ENCODE measurements around the gene SPIB.
"Not testable (repeated sequence)": the region's sequence is repeated elsewhere in the genome, so short reads cannot be mapped to it uniquely, and the experiment has no call there.

Gene SPIB

DNA sequence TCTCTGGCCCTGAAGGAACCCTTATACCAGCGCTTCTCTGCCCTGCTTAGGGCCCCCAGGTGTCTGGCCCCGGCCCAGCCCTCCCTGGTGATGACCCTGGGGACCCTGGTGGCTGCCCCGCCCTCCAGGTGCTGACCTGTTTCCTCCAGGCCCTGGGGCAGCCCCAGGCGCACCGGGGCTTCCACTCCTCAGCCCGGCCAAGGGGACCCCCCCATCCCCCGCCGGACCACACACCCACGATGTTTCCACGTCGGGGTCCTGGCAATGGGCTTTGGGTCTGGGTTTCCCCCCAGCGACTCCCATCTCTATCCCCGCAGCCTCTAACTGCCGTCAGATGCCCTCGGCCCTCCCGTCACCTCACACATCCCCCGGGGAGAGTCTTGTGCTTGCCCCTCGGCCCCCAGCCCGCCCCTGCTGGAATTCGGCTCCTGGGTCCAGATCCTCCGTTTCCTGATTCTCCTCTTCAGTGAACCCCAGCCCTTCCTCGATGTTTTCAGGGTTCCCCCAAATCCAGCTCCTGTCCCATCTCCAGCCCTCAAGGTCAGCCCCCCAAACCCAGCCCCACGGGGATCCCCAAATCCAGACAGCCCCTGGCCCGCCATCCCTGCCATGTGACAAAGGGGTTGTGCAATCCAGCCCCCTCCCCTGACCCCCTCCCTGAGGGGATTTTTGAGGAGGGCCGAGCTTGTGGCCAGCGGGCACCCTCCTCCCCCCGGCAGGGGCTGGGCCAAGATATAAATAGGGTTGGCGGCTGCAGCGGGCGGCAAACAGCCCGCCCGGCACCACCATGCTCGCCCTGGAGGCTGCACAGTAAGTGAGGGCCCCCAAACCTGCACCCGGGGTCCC, at the start of gene SPIB:
Gene SPIB (plus strand): TSS at position 763 of the 846 bp plus-strand sequence. CDS start 25 bp downstream, at position 788.
- no peak for DNase-seq (ENCODE audit: low read depth)

DNA sequence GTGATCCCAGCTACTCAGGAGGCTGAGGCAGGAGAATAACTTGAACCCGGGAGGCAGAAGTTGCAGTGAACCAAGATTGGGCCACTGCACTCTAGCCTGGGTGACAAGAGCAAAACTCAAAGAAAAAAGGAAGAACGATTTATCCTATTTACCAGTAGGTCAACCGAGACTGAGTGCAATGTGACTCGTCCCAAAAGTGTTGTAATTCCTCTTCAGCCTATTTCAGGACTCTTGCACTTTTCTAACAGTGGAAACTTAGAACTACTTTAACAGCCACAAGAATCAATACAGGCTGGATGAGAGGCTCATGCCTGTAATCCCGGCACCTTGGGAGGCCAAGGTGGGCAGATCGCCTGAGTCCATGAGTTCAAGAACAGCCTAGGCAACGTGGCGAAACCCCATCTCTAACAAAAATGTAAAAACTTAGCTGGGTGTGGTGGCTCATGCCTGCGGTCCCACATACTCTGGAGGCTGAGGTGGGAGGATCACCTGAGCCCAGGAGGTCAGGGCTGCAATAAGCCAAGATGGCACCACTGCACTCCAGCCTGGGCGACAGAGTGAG, 46.7 kb upstream of the SPIB start:
- DNase-seq (ENCODE audit: low read depth): no peak

DNA sequence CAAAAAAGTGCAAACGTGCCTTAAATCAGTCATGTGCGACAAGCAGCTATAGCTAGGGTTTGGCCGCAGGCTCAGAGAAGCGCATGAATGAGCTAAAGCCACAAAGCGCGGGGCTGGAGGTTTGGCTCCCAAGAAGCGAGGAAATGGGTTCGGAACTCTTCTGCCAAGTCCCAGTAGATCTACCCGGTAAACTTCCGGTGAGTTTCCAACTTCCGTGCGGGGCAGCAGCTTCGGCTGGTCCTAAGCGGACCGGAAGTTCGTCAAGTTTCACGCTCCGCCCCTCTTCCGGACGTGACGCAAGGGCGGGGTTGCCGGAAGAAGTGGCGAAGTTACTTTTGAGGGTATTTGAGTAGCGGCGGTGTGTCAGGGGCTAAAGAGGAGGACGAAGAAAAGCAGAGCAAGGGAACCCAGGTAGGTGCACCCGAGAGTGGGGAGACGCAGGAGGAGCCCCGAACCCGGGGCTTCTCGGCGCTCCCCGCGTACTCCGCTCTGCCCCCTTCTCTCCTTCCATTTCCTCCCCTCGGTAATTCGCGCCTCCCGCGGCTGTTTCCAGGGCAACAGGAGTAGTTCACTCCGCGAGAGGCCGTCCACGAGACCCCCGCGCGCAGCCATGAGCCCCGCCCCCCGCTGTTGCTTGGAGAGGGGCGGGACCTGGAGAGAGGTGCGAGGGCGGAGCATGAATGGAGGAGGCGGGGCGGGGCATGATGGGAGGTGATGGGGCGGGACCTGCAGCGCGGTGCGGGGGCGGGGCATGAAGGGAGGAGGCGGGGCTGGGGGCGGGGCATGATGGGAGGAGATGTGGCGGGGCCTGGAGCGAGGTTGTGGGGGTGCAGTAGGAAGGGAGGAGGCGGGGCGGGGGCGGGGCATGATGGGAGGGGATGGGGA, 42.3 kb upstream of the SPIB start, which contains the start of gene NR1H2:
Gene NR1H2 (plus strand): TSS at position 292 of the 885 bp plus-strand sequence. CDS start 1,149 bp downstream, outside the sequence.
- DNase-seq (ENCODE audit: low read depth): peak; percentile 95

DNA sequence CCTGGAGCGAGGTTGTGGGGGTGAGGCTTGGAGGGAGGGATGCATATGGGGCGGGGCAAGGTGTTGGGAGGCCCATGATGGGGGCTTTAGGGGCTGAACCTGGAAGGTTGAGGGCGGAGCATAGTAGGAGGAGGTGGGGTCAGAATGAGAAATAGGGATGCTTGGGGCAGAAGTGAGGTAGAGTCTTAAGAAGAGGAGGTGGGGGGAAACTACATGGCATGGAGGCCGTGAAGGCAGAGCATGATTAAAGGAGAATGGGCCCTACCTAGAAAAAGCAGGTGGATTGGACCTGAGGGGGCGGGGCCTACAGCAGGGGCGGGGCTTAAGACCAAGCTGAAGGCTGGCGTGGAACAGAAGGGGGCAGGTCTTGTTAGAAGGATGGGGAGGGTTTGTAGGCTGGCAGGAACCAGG, 41.7 kb upstream of the SPIB start:
- DNase-seq (ENCODE audit: low read depth): no peak

DNA sequence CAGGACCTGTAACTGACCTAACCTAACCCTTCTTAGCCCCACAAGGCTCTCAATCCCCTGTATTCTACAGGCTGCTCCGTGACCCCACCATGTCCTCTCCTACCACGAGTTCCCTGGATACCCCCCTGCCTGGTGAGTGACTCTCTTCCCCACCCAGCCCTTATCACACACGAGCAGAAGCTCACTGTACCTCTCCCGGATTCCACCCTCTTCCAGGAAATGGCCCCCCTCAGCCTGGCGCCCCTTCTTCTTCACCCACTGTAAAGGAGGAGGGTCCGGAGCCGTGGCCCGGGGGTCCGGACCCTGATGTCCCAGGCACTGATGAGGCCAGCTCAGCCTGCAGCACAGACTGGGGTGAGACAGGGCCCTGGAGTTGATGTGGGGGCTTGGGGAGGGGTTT, 41.2 kb upstream of the SPIB start:
- no peak for DNase-seq (ENCODE audit: low read depth)

DNA sequence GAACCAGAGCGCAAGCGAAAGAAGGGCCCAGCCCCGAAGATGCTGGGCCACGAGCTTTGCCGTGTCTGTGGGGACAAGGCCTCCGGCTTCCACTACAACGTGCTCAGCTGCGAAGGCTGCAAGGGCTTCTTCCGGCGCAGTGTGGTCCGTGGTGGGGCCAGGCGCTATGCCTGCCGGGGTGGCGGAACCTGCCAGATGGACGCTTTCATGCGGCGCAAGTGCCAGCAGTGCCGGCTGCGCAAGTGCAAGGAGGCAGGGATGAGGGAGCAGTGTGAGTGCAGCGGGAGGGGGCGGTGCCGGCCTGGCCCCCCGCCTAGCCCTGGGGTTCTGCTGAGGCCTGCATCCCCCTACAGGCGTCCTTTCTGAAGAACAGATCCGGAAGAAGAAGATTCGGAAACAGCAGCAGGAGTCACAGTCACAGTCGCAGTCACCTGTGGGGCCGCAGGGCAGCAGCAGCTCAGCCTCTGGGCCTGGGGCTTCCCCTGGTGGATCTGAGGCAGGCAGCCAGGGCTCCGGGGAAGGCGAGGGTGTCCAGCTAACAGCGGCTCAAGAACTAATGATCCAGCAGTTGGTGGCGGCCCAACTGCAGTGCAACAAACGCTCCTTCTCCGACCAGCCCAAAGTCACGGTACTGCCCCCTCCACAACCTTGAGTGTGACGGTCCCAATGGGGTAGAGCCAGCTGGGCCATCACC, 40.4 kb upstream of the SPIB start:
- no peak for DNase-seq (ENCODE audit: low read depth)

DNA sequence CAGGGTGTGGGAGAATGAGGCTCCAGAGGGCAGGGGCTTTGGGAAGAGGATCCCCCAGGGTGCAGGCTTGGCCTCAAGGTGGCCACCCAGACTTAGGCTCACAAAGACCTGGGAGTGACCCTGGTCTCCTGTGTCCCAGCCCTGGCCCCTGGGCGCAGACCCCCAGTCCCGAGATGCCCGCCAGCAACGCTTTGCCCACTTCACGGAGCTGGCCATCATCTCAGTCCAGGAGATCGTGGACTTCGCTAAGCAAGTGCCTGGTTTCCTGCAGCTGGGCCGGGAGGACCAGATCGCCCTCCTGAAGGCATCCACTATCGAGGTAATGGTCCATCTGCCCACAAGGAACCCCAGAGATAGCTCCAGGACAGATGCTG, 39.9 kb upstream of the SPIB start:
- DNase-seq (ENCODE audit: low read depth): no peak

DNA sequence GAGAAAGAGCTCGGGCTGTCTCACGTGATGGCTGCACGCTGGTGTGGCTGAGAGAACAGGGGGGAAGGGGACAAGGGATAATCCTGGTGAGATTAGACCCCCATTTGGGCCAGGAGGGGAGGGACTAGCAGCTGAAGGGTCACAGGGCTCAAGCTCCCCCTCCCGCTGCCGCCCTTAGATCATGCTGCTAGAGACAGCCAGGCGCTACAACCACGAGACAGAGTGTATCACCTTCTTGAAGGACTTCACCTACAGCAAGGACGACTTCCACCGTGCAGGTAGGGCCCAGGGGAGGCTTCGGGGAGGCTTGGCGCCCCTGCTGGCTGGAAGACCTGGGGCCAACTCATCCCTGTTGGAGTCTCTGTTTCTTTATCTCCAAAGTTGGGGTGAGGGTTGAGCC, 39.1 kb upstream of the SPIB start:
- no peak for DNase-seq (ENCODE audit: low read depth)

DNA sequence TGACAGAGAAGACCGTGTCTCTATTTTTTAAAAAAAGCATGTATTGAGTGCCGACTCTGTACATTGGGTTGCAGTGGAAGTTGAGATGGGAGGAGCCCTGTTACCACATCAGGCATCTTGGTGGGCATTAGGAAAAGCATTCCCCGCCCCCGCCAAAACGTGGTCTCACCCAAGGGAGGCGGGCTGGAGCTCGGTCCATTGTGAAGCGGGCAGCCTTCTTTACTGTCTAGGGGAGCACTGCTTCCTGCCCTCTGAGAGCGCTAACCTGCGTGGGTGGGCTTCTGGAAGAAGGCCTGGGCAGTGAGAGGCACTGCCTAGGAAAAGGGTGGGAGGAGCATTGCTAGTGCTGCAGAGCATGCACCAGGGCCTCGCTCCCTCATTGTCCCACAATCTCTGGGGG, 38.6 kb upstream of the SPIB start:
- DNase-seq (ENCODE audit: low read depth): no peak

DNA sequence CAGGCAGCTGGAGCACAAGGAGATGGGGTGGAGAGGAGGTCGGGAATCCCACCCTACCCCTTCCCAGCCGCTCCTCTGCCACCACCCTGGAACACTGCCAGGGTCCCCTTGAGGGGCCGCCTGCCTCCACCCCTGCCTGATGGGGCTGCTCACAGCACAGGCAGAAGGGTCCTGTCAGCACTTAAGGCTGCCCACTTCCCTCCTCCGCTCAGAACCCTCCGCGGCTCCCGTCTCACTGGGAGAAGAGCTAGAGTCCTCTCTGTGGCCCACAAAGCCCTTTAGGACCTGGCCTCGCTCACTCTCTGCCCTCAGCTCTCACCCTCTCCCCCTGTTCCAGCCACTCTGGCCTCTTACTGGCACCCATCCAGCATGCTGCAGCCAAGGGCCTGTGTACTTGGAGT, 38.0 kb upstream of the SPIB start:
- no peak for DNase-seq (ENCODE audit: low read depth)

DNA sequence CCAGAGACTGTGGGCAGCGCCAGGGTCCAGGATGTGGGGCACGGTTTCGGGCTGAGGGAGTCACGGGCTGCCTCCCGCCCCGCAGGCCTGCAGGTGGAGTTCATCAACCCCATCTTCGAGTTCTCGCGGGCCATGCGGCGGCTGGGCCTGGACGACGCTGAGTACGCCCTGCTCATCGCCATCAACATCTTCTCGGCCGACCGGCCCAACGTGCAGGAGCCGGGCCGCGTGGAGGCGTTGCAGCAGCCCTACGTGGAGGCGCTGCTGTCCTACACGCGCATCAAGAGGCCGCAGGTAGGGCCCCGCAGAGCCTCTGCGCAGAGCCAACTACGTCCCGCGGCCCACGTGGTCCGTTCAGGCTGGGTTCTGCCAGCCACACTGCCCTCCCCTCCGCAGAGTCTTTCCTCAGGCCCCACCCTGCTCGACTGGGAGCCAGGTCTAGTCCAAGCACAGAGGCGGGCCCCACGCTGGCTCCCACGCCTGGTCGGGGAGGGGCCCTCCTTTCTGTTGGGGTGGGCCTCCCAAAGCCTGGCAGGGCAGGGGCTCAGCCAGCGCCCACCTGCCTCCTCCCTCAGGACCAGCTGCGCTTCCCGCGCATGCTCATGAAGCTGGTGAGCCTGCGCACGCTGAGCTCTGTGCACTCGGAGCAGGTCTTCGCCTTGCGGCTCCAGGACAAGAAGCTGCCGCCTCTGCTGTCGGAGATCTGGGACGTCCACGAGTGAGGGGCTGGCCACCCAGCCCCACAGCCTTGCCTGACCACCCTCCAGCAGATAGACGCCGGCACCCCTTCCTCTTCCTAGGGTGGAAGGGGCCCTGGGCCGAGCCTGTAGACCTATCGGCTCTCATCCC, 36.6 kb upstream of the SPIB start:
- DNase-seq (ENCODE audit: low read depth): no peak

DNA sequence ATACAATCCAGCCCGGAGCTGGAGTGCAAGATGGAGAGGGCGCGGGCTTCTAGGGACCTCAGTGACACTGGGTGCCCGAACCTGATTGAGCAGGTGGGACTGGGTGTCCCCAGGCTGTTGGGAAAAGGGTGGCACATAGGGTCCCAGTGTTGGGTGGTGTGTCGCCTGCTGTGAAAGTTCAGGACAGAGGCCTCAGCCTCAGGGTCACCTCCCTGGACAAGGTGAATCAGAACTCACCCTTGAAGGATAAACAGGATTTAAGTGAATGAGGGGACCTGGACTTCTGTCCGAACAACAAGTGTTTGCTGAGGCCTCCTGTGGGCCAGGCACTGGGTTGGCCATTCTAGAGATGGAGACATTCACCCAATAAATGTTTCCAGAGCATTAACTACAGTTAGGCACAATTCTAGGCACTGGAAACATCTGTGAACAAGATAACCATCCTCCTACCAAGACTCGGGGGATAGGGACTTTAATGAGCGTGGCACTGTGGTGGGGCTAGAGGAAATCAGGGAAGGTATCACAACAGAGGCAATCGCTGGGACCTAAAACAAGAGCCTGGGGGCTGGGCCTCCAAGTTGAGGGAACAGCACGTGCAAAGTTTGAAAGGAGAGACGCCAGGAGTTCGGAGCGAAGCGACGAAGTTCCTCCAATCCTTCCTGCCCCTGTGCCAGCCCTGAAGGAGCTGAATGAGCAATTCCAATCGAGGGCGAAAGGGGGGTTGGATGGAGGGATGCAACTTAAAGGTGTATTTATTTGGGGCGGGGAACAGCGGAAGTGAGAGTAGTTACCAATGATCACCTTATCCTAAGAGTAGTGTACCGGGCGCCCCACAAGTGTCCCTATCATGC, 35.5 kb upstream of the SPIB start:
- DNase-seq (ENCODE audit: low read depth): no peak

DNA sequence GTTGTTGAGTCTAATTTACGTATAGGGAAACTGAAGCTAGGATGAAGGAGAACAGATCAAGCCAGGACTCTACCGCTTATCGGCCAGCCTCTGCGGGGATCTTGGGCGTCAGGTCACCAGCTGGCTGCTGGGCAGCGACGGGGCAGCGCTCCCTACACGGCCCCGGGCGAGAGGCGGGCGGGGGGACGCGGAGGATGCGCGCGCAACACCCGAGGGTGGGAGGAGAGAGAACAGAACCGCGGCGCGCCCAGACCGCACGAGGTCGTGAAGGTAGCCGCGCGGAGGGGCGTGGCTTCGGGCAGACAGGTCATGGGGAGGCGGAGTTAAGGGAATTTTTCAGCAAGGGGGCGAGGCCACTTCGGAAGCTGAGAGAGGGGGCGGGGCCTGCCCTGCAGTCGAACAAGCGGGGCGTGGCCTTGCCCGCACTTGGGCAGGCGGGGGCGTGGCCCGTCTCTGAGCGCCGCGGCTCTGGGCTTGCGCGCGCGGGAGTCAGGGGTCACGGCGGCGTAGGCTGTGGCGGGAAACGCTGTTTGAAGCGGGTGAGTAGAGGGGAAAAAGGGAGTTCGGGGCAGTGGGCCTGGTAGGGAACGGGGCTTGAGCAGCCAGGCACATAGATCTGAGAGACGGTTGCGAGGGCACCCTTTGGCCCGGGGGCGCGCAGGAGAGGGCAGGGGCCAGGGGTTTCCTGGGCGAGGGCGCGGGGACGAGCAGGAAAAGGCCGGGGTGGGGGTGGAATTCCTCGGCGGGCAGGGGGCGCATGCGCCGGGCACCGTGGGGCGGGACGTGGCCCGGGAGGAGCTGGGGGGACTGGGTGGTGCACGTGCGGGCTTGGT, 34.7 kb upstream of the SPIB start, which contains the start of gene POLD1:
Gene POLD1 (plus strand): TSS at position 496 of the 833 bp plus-strand sequence. CDS start 14,505 bp downstream, outside the sequence.
- DNase-seq (ENCODE audit: low read depth): peak; percentile 92

DNA sequence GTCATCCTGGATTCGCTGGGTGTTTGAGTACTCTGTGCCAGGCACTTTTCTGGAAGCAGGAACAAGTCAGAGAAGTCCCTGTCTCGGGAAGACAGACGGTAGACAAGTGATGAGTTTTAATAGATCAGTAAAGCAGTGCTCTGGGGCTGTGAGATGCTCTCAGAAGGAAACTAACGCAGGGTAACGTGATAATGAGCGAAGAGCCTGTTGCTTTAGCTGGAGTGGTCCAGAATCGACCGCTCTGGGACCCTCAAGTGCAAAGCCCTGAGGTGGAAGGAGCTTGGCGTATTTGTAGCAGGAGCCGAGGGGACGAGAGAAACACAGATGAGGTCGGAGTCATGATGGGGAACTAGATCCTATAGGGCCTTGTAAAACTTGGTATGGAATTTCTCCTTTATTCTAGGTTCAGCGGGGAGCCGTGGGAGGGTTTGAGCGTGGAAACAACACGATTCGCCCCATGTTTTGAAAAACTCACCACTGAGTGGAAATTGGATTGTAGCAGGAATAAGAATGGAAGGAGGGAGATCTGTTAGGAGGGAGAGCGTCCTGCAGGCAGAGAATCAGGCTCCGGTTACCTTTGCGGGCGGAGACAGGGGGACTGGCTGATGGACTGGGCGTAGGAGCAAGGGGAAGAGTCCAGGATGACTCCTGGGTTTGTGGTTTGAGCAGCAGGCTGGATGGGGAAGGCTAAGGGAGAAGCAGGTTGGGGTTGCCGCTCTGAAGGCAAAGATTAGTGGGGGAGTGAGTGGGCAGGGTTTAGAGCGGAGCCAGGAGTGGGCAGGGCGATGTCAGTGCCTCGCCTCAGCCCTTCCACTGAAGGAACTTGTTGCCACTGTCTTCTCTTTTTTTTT, 33.8 kb upstream of the SPIB start:
- DNase-seq (ENCODE audit: low read depth): no peak

DNA sequence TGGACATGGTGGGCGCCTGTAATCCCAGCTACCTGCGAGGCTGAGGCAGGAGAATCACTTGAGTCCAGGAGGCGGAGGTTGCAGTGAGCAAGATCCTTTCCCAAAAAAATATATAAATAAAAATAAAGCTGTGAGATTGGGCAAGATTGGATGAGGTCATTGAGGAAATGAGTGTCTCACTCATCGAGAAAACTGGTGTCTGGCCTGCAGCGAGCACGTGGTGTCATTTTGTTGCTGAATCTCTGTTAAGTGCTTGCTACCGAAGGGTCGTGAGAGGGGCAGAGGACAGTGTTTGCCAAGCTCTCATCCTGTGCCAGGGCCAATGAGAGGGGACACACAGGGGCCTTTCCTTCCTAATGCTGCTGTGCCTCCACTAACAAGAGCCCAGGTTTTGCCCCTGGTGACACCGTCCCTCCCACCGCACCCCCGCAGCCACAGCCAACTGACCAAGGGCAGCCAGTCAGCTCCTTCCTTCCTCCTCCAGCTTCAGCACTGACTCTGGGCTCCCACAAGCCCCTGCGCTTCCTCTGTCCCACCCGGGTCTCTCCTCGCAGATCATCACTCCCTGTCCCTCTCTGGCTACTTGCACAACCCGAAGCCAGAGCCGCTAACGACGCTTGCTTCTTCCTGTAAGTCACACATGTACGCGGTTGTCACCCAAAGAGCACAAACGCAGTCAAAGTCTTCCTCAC, 31.4 kb upstream of the SPIB start:
- DNase-seq (ENCODE audit: low read depth): no peak

DNA sequence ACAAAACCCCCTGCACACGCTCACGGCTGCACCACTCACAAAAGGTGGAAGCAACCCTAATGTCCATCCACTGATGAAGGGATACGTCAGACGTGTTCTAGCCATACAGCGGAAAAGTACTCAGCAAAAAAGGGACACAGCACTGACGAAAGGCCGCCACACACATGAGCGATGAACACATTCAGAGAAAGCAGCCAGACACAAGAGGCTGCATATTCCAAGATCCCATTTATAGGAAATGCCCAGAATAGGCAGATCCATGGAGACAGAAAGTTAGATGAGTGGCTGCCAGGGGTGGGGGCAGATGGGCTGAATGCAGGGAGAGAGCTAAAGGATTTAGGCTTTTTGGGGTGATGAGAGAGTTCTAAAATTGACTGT, 30.9 kb upstream of the SPIB start:
- DNase-seq (ENCODE audit: low read depth): no peak

DNA sequence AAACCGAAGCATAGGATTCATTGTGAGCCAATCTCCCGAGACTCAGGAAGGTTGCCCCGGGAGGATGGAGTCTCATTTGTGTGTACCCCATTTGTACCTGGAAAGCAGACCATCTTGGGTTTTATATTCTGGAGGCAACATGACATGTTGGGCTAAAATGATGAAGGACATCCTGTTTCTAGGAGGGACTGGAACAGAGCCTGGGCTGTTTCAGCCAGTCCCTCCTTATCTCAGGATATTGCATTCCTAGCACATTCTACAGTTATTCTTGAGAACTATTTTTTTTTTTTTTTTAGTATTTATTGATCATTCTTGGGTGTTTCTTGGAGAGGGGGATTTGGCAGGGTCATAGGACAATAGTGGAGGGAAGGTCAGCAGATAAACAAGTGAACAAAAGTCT, 28.4 kb upstream of the SPIB start:
- DNase-seq (ENCODE audit: low read depth): not testable (repeated sequence)

DNA sequence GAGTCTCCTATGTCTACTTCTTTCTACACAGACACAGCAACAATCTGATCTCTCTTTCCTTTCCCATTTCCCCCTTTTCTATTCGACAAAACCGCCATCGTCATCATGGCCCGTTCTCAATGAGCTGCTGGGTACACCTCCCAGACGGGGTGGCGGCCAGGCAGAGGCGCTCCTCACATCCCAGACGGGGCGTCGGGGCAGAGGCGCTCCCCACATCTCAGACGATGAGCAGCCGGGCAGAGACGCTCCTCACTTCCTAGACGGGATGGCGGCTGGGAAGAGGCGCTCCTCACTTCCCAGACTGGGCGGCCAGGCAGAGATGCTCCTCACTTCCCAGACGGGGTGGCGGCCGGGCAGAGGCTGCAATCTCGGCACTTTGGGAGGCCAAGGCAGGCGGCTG, 27.8 kb upstream of the SPIB start:
- not testable (repeated sequence) for DNase-seq (ENCODE audit: low read depth)
